ENCODE results near the gene FSIP1.

Gene FSIP1

DNA sequence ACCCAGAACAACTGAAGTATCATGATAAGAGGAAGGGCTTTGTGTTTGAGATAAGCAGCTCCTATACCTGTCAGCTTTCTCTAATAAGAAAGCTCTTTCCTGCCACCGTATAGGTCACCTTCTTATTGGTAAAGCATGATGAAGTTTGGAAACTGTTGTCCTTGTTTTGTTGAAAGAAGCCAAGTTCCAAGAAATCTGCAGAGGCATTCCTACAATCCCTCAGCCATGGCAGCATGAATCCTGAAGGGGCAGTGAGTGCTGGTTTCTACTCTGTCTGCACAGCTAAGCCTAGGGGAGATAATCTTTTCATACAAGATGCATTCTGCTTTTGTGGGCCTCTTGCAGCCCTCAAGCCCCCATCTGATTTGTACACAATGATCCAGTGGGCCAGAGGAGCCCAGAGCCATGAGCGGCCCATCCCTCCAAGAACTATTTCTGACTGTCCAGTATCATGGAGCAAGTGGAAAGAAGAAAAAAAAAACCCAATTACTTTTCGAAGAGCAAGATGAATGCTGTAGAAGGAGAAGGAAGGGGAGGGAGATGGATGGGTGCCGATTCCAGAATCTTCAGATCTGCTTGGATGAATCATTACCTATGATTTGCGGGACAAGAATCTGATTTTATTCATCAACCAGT is 203.7 kb downstream of the FSIP1 start:
- DNase-seq, result no peak

DNA sequence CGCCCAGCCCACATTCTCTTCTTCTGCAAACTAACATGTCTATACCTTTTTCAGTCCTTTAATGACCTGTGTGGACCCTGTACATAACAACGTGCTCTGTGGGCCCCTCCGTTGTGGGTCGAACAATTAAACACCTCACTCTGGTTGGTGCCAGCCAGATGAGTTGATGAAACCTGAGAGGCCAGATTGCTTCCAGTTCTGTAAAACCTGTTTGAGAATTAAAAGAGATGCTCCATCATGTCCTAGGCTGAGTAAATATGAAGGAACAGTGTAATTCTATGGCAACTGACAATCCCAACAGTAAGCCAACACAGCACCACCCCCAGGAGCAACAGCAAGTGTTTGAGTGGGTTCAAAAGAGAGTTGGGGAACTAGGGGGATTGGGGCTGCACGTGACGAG is 207.5 kb downstream of the FSIP1 start:
- no peak for DNase-seq

DNA sequence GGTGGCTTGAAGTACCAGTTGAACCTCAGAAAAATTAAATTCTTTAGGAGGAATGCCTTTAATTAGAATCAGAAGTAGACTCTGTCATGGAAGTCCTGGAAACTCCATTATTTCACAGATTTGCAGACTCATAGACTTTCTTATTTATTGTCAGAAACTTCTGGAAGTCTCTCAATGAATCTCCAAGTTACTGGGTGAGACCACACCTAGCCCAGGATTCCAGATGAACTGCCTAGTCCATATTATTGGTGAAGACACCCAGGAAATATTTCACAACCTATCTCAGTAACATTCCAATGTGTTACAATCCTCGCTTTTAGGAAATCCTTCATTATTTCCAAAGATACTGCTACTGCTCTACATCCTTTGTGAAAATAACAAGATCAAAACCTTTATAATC is 208.2 kb downstream of the FSIP1 start:
- no peak for DNase-seq

DNA sequence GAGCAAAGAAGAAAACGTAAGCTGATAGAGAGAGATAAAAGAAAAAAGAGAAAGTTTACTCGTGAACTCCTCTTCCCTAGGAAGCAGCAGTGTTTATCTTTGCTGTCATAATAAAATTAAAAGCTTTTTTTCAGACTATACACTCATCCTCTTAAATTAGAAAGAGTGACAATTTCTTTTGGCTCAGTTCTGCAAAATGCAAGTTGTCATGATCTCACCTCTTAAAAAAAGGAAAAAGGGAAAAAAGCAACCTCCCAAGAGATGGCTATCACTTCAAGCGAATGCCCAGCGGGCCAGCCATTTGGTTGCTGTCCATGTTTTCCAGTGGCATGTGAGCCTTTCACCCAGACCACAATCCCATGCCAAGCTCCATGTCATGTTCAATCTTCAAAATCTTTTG is 208.8 kb downstream of the FSIP1 start:
- DNase-seq, result no peak

DNA sequence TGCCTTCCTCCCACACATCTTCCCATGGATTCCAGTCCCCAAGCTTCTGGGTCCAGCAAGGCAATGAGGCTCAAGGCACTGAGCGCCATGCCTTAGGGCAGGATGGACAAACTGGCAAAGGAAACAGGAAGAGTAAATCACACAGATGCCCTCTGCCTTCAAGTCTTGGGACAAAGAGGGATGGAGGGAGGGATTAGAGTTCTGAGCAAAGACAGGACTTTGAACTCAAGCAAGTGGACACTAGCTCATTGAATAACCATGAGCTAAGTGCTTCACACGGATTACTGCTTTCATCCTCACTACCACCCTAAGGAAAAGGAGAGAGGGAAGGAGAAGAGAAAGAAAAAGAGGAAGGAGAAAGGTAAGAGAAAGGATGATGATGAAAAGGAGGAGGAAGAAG is 209.4 kb downstream of the FSIP1 start:
- no peak for DNase-seq

DNA sequence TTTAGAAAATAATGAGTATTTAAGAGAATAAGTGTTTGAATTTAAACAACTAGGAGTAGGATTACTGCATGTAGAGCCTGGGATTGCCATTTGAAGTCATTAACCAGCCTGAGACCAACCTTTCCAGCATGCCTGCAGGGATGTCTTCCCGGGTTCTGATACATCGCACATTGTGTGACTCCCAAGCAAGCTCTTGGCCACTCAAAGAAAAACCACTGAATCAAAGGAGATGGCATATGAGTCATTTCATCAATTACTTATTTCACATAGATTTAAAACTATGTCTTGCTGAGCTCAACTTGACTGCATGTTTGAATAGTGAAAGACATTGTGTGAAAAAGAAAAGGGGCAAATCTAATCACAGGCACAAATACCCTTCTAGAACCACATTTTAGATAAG is 216.8 kb downstream of the FSIP1 start:
- no peak for DNase-seq

DNA sequence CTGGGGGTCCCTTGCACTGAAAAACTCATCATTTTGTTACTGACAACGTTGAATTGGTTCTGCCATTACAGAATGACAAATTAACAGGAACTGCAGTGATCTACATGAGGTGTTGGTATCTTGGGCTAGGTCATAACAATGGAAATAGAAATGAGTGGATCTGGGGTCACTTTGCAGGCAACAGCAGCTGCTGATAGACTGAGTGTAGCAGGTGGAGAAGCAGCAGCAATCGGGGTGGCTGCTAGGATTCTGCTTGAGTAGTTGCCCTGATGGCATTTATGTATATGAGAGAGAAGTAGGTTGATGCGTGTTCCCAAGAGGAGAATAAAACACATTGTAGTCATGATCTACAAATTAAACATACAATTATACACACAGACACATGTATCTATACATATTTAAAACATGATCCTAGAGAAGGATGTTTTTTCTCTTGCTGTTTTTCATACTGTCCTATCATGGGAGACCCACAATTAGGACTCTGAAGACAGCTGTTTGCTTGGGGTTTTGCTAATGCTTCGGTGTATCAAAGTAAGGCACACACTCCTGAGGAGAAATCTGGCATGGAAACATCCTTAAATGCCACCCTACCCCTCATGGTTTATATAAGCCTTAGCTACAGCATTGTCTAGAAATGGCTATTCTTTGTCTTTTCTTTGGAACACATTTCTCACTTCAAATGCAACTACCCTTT is 217.5 kb downstream of the FSIP1 start:
- no peak for DNase-seq

DNA sequence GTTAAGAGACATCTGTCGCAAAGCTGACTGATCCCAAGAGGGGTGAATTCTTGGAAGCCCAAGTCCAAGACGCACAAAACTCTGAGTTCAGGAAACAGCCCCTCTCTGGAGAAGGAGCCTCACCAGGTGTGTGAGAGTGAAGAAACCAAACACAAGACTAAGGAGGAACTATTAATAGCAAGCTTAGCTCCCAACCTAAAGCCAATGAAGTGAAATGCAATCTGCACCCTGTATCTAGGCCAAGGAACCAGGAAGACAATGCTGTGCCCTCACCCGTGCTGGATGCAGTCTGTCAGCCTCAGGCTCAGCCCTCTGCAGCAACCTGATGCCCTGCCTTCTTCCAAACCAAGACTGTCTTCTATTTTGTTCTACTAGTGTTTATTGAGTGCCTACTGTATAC is 224.2 kb downstream of the FSIP1 start:
- no peak for DNase-seq

DNA sequence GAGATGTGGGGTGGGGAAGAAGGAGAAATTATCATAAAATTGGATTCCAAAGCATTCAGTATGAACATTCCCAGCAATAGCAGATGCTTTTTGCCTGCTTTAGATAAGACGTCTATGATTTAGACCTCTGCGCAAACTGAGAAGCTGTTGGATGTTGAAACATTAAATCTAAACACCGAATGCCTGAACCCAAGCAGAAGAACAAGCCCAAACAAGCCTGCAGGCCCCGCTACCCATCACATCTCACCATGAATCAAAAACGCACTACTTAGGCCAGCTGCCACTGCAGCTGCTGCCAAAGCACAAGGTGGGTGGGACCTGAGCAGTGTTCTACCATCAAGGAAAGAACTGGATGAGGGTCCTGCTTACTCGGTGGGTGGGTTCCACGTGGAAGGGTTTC is 226.2 kb downstream of the FSIP1 start:
- DNase-seq, result no peak

DNA sequence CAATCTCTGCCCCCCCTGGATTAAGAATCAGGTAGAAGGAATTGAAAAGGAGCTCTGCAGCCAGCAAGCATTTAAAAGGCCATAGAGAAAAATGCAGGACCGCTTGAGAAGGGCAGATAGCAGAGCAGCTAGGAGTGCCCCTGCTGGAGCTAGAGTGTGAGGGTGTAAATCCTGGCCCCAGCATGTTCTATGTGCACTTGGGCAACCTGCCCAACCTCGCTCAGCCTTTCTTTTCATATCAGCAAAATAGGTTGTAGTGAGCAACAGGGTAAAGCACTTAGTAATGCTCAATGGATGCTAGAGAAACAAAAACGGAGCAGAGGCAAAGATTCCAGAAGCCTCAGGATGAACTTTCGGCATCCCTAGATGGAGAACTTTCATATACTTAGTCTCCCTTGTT is 226.8 kb downstream of the FSIP1 start:
- DNase-seq, result no peak

DNA sequence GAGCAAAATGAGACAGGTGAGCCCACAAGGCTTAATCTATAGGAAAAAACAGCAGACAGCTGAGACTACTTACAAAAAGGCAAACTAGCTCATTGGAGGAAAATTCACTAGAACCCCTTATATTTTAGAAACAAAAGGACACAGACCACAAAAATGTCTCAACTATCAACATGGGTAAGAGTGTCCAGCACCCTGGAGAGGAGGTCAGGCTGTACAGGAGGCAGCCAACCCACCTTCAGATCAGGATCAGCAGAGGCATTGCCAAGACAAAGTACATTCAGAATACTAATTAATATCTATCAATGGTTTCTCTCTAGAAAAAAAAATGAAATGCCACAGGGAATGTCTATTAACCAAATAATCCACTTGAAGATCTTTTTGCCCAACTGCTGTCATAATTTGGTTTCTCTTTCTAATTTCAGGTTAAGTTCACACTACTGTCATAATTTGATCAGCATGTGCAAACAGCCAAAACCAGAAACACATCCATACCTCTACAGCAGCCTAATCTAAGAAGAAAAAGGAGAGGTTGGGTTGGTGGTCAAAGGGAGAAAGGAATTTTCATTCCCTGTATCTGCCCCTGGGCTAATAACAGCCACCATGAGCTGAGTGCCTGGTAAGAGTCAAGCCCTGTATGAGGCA is 227.8 kb downstream of the FSIP1 start:
- DNase-seq, result no peak

DNA sequence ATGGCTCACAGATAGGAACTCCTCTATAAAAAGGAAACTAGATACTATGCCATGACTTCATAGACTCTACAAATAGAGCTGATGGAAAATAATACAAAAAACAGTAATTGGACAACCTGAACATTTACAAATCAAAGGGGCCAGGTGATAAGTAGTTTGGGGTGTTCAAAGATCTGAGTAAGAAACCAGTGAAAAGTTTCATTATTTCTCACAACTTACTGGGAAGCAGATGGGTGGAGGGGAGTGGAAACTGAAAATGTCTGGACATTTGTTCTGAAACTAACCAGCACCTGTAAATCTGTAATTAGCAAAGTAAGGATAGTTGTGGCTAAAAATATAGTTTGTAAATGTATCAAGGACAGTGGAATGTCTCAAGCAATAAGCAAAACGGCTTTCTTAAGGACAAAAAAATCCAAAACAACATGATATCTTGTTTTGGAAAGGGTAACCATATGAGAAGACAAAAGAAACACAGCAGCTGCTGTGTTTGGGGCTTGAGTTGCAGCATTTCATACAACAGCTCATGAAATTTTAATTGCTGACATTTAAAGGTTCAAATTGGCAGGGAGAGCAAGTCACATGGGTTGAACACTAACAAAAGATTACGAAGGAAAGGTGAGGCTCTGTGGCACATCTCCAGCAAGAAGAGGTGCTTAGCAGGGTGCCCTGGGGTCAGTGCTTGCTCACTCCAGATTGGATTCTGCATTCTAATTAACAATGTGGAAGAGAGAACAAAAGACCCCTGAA is 228.5 kb downstream of the FSIP1 start:
- DNase-seq, result peak; percentile 65

DNA sequence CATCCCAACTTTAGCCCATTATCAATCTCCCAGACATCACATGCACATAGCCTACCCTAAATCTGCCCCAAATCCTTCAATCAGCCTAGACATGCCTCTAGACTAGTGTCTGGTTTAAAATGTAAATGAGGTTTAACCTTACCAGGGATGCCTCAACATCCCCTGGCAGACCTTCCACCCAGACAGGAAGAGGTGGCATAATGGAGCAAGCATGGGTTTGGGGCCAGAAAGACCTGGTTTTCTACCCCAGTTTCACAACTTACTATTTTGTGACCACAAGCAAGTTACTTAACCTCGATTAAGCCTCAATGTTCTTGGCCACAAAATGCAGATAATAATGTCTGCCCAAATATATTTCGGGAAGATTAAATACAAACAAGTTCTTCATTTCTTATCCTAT is 230.1 kb downstream of the FSIP1 start:
- DNase-seq, result no peak

DNA sequence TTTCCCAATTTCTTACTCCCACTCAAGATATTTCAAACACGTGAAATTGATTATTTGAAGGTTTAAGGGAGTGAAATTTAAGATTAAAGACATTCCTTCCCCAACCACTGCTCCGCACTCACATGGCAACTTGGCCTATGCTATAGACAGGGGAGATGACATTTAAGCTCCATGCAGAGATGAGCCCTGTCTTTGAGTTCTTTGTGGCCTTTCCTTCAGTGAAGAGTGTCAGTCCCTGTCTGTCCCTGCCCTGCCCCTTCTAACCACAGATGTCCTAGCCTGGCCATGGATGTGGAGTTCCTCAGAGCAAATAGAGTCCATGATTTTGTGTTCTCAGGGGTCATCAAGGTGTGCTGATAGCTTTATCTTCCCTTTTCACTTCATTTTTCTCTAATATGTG is 231.2 kb downstream of the FSIP1 start:
- DNase-seq, result no peak

Data from NCI-H2029 treated with DMSO at 0.1 percent for 48 hours (cell line).